HG02588 (cell line): ENCODE results near the gene STK4.
"Not testable (repeated sequence)": the region's sequence is repeated elsewhere in the genome, so short reads cannot be mapped to it uniquely, and the experiment has no call there.

Source experiments
- ATAC-seq: cut with Tn5 transposase; IDR thresholded peaks from one replicate; pipeline ENCODE4 v1.9.1; 2021; ENCODE audit warnings: mild to moderate bottlenecking, moderate library complexity; ENCODE audit not compliant: unreplicated experiment

Gene STK4

GRCh38 chr20:45021631-45022030 lies 55.3 kb downstream of the STK4 start:
- ATAC-seq: no peak

GRCh38 chr20:45023140-45023539 lies 56.8 kb downstream of the STK4 start:
- not testable (repeated sequence) for ATAC-seq

DNA sequence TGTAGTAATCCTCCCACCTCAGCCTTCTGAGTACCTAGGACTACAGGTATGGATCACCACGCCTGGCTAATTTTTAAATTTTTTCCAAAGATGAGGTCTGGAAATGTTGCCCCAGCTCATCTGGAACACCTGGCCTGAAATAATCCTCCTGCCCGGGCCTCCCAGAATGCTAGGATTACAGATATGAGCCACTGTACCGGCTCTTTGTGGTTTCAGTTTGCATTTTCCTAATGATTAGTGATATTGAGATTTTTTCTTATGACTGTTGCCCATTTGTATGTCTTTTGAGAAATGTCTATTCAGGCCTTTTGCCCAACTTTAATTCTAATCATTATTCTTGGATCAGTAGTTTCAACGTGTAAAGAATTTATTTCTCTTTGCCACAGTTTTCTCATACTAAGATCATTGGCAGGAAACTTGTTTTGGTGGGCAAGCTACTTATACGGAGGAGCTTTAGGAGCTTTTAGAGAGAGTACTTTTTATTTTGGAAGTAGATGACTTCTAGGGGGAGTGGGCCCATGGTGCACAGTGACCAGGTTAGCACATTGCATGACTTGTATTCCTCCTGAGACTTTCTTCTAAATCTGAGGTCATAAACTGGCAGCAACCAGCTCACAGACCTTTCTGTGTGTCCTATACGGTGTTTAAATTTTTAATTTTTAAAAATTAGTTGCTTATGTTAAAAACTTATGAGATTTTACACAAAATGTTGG lies 62.3 kb downstream of the STK4 start:
- ATAC-seq: no peak

- no peak for ATAC-seq
Measured at GRCh38 chr20:45029884-45030283, 63.6 kb downstream of the STK4 start.

GRCh38 chr20:45032276-45032675 lies 66.0 kb downstream of the STK4 start:
- ATAC-seq: no peak

- ATAC-seq: no peak
Measured at GRCh38 chr20:45032781-45033180, 66.5 kb downstream of the STK4 start.

GRCh38 chr20:45034436-45034835 lies 68.1 kb downstream of the STK4 start:
- no peak for ATAC-seq

GRCh38 chr20:45036044-45036755 lies 69.9 kb downstream of the STK4 start:
- no peak for ATAC-seq

- no peak for ATAC-seq
Measured at GRCh38 chr20:45037050-45037449, 70.7 kb downstream of the STK4 start.

DNA sequence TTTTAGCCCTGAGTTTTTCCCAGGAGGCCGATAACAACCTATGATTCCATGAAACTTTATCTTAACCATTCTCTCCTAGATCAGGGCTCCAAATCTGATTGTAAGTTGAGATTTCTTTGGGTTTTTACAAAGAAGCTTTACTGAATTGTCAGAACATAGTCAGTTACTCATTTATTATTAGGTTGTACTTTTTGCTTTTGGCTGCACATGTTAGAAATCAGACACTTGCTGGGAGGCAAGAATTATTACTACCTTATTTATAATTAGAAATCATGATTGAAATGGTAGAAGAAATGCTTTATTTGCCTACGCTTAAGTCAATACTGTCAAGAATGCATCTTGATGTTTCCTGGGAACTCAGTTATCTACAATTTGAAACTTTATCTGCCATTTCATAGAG lies 71.3 kb downstream of the STK4 start:
- no peak for ATAC-seq

GRCh38 chr20:45038745-45039474 lies 72.6 kb downstream of the STK4 start:
- no peak for ATAC-seq

- ATAC-seq: no peak
Measured at GRCh38 chr20:45039475-45039820, 73.1 kb downstream of the STK4 start.

- no peak for ATAC-seq
Measured at GRCh38 chr20:45041464-45042337, 75.4 kb downstream of the STK4 start.

- ATAC-seq: no peak
Measured at GRCh38 chr20:45042978-45043377, 76.7 kb downstream of the STK4 start.

GRCh38 chr20:45044084-45044573 lies 77.8 kb downstream of the STK4 start:
- ATAC-seq: no peak

DNA sequence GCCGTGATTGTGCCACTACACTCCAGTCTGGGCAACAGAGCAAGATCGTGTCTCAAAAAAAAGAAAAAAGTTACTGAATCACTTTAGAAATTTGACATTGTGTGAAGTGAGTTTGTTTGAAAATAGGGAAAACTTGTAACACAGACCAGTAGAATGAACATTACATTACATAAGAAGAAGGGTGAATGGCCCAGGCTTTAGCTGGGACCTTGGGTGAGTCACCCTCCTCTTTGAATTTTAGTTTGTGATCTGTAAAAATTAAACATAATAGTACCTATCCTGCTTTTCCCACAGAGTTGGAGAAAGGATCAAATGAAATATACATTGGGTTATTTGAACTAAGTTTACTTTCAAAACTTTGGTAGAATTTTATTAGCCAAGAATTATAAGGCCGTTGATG lies 78.3 kb downstream of the STK4 start:
- ATAC-seq: no peak

DNA sequence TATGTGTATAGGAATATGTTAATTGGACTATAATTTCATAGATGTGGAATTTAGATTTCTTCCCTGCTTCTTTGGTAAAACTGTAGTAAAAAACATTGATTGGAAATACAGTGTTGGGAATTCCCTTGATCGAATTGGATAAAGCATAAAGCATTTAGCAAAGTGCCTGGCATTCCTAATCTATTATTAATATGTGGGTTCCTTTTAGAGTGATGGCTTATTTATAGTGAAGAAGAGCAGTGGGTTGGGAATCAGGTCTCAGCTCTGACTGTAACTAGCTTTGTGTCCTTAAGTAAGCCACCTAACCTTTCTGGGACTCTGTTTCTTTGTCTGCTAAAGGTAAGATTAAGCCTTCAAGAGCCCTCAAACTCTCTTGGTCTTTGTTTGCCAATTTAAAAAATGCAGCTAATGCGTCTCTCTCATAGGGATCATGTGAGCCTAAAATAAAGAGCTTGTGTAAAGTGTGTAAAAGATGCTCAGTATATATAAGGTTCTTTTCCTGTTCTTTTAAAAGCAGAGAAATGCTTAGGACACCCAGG lies 81.3 kb downstream of the STK4 start:
- ATAC-seq: no peak

DNA sequence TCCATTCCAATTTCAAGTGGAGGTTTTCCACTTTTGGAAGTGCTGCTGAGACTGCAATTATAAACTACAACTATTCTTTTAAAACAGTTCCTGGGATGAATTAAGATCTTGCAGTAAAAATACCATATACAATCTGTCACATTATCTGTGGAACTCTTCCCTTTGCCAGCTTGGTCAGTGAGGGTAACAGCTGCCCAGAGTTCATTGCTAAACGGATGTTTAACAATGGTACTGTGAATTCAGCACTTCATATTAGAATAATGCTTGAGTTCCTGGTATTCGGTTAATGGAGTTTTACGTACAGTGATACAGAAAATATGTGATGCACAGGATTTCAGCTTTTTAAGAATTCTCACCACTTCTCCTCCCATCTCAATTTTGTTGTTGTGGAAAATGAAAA lies 83.1 kb downstream of the STK4 start:
- ATAC-seq: no peak

- ATAC-seq: no peak
Measured at GRCh38 chr20:45049904-45050471, 83.7 kb downstream of the STK4 start.
